Lower lobe of right lung (tissue), 2 donors: Measurements from ENCODE around the gene PLA2G4D. TPM values are rescaled to one million over a fixed set of nuclear protein-coding genes. Genes with fewer than 3 reads are reported as not detected.

Experiments
- ATAC-seq, 2 donors: fragments of 200-7000 bp; cut with Tn5 transposase; one replicate each; pipeline ENCODE4 v1.9.1; 2020 to 2022; ENCODE audit warnings: mild to moderate bottlenecking in 2 of 2, moderate library complexity in 2 of 2
- DNase-seq: peaks from one replicate; pipeline ENCODE4 v3.0.0-alpha.2; 2020
- H3K27ac ChIP-seq: fragments of 200-600 bp; one replicate; pipeline ENCODE4 v1.8.0; 2022
- H3K27me3 ChIP-seq: fragments of 200-600 bp; one replicate; pipeline ENCODE4 v1.8.0; 2022; ENCODE audit warnings: low read depth
- H3K36me3 ChIP-seq: fragments of 200-600 bp; one replicate; pipeline ENCODE4 v1.8.0; 2022; ENCODE audit warnings: mild to moderate bottlenecking
- H3K4me1 ChIP-seq: fragments of 200-600 bp; one replicate; pipeline ENCODE4 v1.8.0; 2022
- H3K4me3 ChIP-seq: fragments of 200-600 bp; one replicate; pipeline ENCODE4 v1.8.0; 2022; ENCODE audit warnings: mild to moderate bottlenecking
- H3K9me3 ChIP-seq: fragments of 200-600 bp; one replicate; pipeline ENCODE4 v1.8.0; 2022
- CTCF ChIP-seq: fragments of 200-600 bp; IDR thresholded peaks from one replicate; pipeline ENCODE4 v1.8.0; 2022; ENCODE audit warnings: antibody characterized with exemption, mild to moderate bottlenecking
- intact Hi-C: fragments of 100-400 bp; cut with DNase I; formaldehyde crosslinking; loops from one replicate; pipeline ENCODE4 v1.11.0; 2022
- total RNA-seq: library from RNA; stranded (reverse); fragmentation: NEBNext Ultra II Directional; extraction: Animal tissue kit (Norgen Biotek cat#: 25700); gene quantifications from one replicate; pipeline ENCODE4 v1.2.1, GENCODE V29; 2021
- donor health status: DM: no; HTN: yes; CAD: no; lungs with severe emphysema.

The PLA2G4D gene
- total RNA-seq, 1 donor from 2014 or later, result not detected

DNA sequence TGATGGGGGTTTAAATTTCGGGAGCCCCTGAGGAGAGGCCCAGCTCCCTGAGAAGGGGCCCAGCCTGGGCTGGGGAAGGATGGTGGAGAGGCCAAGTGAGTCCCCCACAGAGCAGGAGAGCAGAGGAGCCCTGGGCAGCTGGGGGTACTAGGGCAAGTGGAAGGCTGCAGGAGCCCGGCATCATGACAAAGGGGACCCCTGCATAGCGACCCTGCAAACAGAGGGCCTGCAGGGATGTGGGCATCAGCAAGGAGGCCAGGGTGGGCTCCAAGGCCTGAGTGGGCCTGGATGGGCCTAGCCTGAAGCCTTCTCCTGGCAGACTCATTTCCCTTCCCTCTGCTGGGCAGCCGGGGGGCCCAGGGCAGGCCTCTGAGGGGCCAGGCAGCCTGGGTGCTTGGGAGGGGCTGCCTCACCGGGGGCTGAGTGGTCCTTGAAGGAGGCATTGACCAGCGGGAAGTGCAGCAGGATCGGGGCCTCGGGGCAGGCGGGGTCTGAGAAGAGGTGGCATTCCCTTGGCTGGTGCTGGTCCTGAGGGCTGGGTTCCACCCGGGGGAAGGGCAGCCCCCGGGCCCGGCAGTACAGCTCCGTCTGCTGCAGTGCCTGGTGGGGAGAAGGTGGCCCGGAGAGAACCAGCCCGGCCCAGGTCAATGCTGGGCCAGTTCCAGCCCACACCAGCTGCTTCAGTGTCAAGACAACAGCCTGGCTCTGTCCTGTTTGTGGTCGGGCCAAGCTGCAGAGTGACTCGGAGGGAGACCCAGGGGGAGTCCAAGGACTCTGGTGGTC lies 24.7 kb downstream of the PLA2G4D start:
- DNase-seq, result no peak
- H3K9me3 ChIP-seq, result no peaks in the 10 kb centered on the region
- H3K27me3 ChIP-seq, result no peaks in the 10 kb centered on the region
- TF ChIP-seq CTCF, result no peak
- H3K36me3 ChIP-seq, result no peaks in the 10 kb centered on the region
- H3K27ac ChIP-seq, result no peak overlapping the region
- ATAC-seq, result no peak
- no peak overlapping the region for H3K4me3 ChIP-seq
- H3K4me1 ChIP-seq, result peaks cover 4% of the 10 kb centered on the region
- intact Hi-C loops, result loop anchor here (10.0 kb wide), 1 partner anchor 85 kb away; no protein-coding TSS in a partner anchor

- H3K4me3 ChIP-seq, result no peak overlapping the region
- H3K36me3 ChIP-seq, result no peaks in the 10 kb centered on the region
- no peaks in the 10 kb centered on the region for H3K9me3 ChIP-seq
- ATAC-seq, result no peak
- no peak for TF ChIP-seq CTCF
- H3K27ac ChIP-seq, result no peak overlapping the region
- intact Hi-C loops, result loop anchor here (10.0 kb wide), 1 partner anchor 84 kb away; no protein-coding TSS in a partner anchor
- H3K27me3 ChIP-seq, result no peaks in the 10 kb centered on the region
- H3K4me1 ChIP-seq, result peaks cover 4% of the 10 kb centered on the region
- DNase-seq, result no peak
Measured at GRCh38 chr15:42069025-42069424, 25.3 kb downstream of the PLA2G4D start.

DNA sequence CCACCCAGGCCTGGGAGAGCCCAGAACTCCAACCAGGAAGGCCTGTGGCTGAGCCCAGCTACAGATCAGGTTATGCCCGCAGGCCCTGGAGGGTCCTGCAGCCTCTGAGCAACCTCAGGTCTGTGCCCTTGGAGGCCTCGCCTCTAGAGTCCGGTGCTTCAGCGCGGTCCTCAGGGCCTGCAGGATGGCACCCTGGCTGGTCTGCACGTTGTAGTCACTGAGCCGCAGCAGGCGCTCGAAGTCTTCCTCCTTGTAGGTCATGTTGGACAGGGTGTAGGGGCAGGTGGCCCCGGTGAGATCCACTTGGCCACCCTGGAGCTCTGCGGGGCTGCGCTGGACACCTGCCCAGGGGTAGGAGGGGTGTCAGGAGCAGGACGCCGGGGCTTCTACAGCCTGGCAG lies 25.8 kb downstream of the PLA2G4D start:
- no peak for TF ChIP-seq CTCF
- peaks cover 4% of the 10 kb centered on the region for H3K4me1 ChIP-seq
- no peaks in the 10 kb centered on the region for H3K36me3 ChIP-seq
- ATAC-seq, result no peak
- H3K4me3 ChIP-seq, result no peak overlapping the region
- H3K9me3 ChIP-seq, result no peaks in the 10 kb centered on the region
- H3K27ac ChIP-seq, result no peak overlapping the region
- DNase-seq, result no peak
- H3K27me3 ChIP-seq, result no peaks in the 10 kb centered on the region
- intact Hi-C loops, result loop anchor here (10.0 kb wide), 1 partner anchor 84 kb away; no protein-coding TSS in a partner anchor

DNA sequence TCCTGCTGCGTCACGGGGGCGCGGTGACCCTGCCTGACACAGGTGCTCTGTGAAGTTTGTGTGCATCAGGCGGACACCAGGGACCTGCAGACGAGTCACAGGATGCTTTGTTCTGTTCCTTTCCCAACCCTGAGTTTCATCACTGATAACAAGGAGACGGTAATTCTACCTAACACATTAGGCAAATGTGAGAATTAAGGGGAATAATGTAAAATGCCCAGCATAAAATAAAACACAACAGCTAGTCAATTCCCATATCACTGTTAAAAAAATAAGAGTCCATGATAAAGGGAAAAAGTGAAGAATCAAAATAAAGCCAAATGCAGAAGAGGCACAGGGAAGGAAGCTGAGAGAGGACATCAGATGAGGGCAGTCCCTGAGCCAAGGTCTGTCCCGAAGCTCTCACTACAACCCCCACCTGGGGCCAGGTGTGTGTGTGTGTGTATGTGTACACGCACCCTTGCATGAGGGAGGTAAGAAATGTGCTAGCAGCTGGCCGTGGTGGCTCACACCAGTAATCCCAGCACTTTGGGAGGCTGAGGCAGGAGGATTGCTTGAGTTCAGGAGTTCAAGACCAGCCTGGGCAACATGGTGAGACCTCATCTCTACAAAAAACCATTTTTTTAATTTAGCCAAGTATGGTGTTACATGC lies 27.5 kb downstream of the PLA2G4D start:
- intact Hi-C loops, result loop anchor here (10.0 kb wide), 1 partner anchor 82 kb away; no protein-coding TSS in a partner anchor
- DNase-seq (no peak), ATAC-seq (no peak)
- no peaks in the 10 kb centered on the region for H3K9me3 ChIP-seq
- no peak overlapping the region for H3K4me3 ChIP-seq
- no peak for TF ChIP-seq CTCF
- H3K36me3 ChIP-seq, result no peaks in the 10 kb centered on the region
- no peaks in the 10 kb centered on the region for H3K27me3 ChIP-seq
- peaks cover 4% of the 10 kb centered on the region for H3K4me1 ChIP-seq
- no peak overlapping the region for H3K27ac ChIP-seq

DNA sequence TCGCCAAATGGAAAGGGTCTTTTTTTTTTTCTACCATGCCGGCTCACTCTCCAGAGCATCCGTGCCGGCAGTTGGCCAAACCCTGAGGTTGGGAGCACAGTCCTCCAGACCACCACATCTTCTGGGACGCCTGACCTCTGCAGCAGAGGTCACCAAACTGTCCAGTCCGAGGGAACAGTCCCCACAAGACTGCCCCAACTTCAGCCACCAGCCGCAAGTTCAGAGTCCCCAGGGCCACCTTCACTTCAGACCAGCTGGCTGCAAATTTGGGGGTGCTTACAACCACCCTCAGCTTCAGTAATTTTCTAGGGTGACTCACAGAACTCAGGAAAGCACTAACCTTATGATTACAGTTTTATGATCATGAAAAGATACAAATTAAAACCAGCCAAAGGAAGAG lies 28.9 kb downstream of the PLA2G4D start:
- DNase-seq (no peak), ATAC-seq (no peak)
- Histone ChIP-seq H3K4me1 (peaks cover 4% of the 10 kb centered on the region), H3K4me3 (no peak overlapping the region), H3K27me3 (no peaks in the 10 kb centered on the region), H3K27ac (no peak overlapping the region), H3K36me3 (no peaks in the 10 kb centered on the region), H3K9me3 (no peaks in the 10 kb centered on the region)
- no peak for TF ChIP-seq CTCF
- intact Hi-C loops, result loop anchor here (10.0 kb wide), 1 partner anchor 81 kb away; no protein-coding TSS in a partner anchor
